T47D (cell line): Measurements from ENCODE around the gene EVI5.

Experiments used
- DNase-seq, 2 experiments: peaks; one replicate each; pipeline versions ENCODE4 v3.0.0 to v3.0.0-alpha.2; 2011 to 2012; ENCODE audit warnings: low read depth in 1 of 2, low spot score in 1 of 2
- JUND ChIP-seq: IDR thresholded peaks from 2 replicates; pipeline ENCODE4 v1.6.1; 2012; ENCODE audit warnings: low read depth
- in situ Hi-C: cut with HindIII; loops from 2 replicates; pipeline ENCODE4 v1.10.0; 2016; ENCODE audit warnings: low sequenced_read_pairs, low pct_unique_long_range_greater_than_20kb

EVI5 gene

DNA sequence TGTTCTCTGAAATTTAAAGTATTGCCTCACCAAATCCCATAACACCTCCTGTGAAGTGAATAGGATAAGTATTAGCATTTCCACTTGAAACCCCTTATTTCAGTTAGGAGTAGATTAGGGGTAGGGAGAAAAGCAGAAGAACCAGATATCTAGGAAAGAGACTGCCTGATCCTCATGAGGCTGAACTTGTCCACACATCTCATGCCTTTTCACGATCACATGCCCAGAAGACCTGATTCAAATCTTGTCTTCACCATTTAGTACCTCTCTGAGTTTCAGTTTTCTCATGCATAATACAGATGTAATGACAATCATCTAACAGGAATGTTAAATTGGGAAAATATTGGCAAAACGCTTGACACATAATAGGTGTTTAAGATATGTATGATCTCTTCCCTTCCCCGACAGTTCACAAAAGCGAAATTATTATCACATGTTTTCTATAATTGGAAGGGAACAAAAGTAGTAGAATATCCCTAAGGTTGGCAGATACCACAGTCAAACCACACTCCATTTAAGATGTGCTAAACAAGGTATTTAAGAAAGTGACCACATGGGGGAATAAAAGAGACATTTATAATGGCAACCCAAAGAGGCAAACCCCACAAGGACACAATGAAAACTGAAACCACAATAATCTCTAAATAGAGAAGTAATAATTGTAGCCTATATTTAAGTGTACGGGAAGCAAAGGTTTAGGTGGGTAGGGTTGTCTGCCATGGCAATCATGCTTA is 323.4 kb downstream of the EVI5 start:
- in situ Hi-C loops = no loop called here
- TF ChIP-seq JUND = no peak
- peak in 1 of 2 experiments; percentile 19 for DNase-seq

DNA sequence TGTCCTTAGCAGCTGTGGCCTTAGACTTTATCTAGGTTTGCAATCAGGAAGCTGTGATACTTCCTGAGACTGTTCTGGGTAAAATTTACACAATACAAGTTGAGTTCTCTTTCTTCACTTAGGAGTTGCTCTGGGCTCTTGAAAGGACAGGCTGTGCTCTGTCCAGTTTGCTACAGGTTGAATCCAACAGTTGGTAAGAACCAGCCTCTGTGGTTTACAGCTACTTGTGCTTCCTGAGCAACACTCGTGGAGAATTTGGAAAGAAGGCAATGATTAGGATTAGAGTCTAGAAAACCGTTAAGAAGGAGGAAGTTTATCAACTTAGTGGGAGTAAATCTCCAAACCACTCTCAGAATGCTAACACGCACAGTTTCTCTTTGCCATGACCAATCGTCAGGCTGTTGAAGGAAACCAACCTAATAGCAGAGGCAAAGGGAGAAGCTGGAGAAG is 325.0 kb downstream of the EVI5 start:
- DNase-seq = no peak
- in situ Hi-C loops = no loop called here
- no peak for TF ChIP-seq JUND
